HEK293T (cell line): Measurements from ENCODE around the gene ABTB1.
A peak's percentile ranks its signal among the peaks of the same experiment; 100 is the strongest.

Source experiments
- CTCF ChIA-PET: fragments of 350-600 bp; formaldehyde crosslinking; extraction: SDS; loops from one replicate; lab custom pipeline; 2021; ENCODE audit warnings: antibody characterized with exemption, inconsistent platforms; lab: Yijun Ruan, JAX
- POLR2A ChIA-PET: fragments of 350-600 bp; formaldehyde crosslinking; extraction: SDS; loops from one replicate; lab custom pipeline; 2020; ENCODE audit warnings: antibody characterized with exemption, inconsistent platforms; lab: Yijun Ruan, JAX
- DNase-seq: peaks from one replicate; pipeline ENCODE4 v3.0.0; 2012; ENCODE audit warnings: mixed read lengths; ENCODE audit errors: extremely low spot score
- ARNT ChIP-seq: fragments of 450-650 bp; IDR thresholded peaks from 2 replicates; pipeline ENCODE4 v1.6.1; 2017; ENCODE audit warnings: mild to moderate bottlenecking
- BHLHE40 ChIP-seq: fragments of 450-650 bp; IDR thresholded peaks from 2 replicates; pipeline ENCODE4 v1.6.1; 2016; ENCODE audit warnings: mild to moderate bottlenecking, moderate library complexity, borderline replicate concordance
- CTBP1 ChIP-seq: fragments of 450-650 bp; IDR thresholded peaks from 2 replicates; pipeline ENCODE4 v1.6.1; 2016; ENCODE audit warnings: borderline replicate concordance
- ELF4 ChIP-seq: fragments of 450-650 bp; IDR thresholded peaks from 2 replicates; pipeline ENCODE4 v1.6.1; 2017; ENCODE audit warnings: antibody characterized with exemption
- FOXA1 ChIP-seq: fragments of 450-650 bp; IDR thresholded peaks from 2 replicates; pipeline ENCODE4 v1.6.1; 2016; ENCODE audit warnings: mild to moderate bottlenecking
- FOXK2 ChIP-seq: fragments of 450-650 bp; IDR thresholded peaks from 2 replicates; pipeline ENCODE4 v1.6.1; 2016; ENCODE audit warnings: mild to moderate bottlenecking
- FOXM1 ChIP-seq: fragments of 450-650 bp; IDR thresholded peaks from 2 replicates; pipeline ENCODE4 v1.6.1; 2017; ENCODE audit warnings: mild to moderate bottlenecking, borderline replicate concordance
- HDGF ChIP-seq: fragments of 450-650 bp; IDR thresholded peaks from 2 replicates; pipeline ENCODE4 v1.6.1; 2017; ENCODE audit warnings: antibody characterized with exemption, borderline replicate concordance
- L3MBTL2 ChIP-seq: fragments of 450-650 bp; conservative IDR thresholded peaks from 2 replicates; pipeline ENCODE4 v1.6.1; 2016; ENCODE audit warnings: mild to moderate bottlenecking
- LEF1 ChIP-seq: fragments of 450-650 bp; IDR thresholded peaks from 2 replicates; pipeline ENCODE4 v1.6.1; 2017; ENCODE audit warnings: mild to moderate bottlenecking, borderline replicate concordance
- NFRKB ChIP-seq: fragments of 450-650 bp; IDR thresholded peaks from 2 replicates; pipeline ENCODE4 v1.6.1; 2016; ENCODE audit warnings: mild to moderate bottlenecking, moderate library complexity
- SP1 ChIP-seq: fragments of 450-650 bp; IDR thresholded peaks from 2 replicates; pipeline ENCODE4 v1.6.1; 2017
- SUZ12 ChIP-seq: fragments of 450-650 bp; IDR thresholded peaks from 2 replicates; pipeline ENCODE4 v1.6.1; 2016; ENCODE audit warnings: mild to moderate bottlenecking
- TARDBP ChIP-seq: fragments of 450-650 bp; IDR thresholded peaks from 2 replicates; pipeline ENCODE4 v1.6.1; 2016
- ZNF384 ChIP-seq: fragments of 450-650 bp; IDR thresholded peaks from 2 replicates; pipeline ENCODE4 v1.6.1; 2016
- TF ChIP-seq, protein P1 (sequence below): fragments of 450-650 bp; IDR thresholded peaks from 2 replicates; pipeline ENCODE4 v1.6.1; 2016

The ABTB1 gene

DNA sequence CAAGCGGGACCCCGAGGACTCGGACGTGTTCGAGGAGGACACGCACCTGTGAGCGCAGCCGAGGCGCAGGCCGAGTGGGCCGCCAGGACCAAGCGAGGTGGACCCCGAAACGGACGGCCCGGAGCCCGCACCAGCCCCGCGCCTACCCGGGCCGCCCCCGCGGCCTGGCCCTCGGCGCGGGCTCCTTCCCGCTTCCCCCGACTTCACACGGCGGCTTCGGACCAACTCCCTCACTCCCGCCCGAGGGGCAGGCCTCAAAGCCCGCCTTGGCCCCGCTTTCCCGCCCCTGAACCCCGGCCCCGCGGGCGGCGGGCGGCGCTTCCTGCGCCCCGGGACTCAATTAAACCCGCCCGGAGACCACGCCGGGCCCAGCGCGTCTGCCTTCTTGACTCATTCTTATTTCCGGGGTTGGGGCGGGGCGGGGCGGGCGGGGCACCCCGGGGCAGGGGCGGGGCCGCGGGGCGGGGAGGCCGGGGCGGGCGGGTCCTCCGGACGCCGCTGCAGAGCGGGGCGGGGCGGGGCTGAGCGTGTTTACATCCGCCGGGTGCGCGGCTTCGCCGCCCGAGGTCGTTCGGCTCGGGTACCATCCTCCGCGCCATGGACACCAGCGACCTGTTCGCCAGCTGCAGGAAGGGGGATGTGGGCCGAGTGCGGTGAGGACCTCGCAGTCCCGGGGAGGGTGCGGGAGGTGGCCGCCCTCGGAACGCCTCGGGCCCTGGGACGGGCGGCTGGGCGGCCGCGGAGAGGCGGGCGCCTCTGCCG lies at the start of gene ABTB1:
Gene ABTB1, plus strand, starts transcription at position 524 of the 762 bp plus-strand sequence. Its CDS starts 74 bp downstream, at position 598.
- POLR2A ChIA-PET = interaction anchor here (0.6 to 1.1 kb wide), 2 partner anchors 20 to 37 kb away, joined by 3 read pairs; no protein-coding TSS in a partner anchor
- CTCF ChIA-PET = interaction anchor here (1.1 kb wide), 1 partner anchor 24 kb away, joined by 8 read pairs; no protein-coding TSS in a partner anchor
- DNase-seq = peak; percentile 93
- no peak for TF ChIP-seq LEF1
- TF ChIP-seq FOXA1 = no peak
- TF ChIP-seq L3MBTL2 = 0 out of 2 replicates have a peak, but pooled peaks have one; percentile 20
- no peak for TF ChIP-seq TARDBP

DNA sequence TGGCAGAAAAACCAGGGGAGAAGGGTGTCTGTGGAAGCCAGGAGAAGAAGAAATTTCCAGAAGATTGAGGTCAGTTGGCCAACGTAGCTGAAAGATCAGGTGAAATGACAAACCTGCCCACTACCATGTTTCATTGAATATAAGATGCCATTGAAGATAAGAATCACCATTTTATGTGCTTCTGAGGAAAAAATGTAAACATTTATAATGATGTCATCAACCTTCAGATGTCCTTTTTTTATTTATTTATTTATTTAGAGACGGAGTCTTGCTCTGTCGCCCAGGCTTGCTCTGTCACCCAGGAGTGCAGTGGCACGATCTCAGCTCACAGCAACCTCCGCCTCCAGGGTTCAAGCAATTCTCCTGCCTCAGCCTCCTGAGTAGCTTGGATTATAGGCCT lies 48.7 kb upstream of the ABTB1 start:
- DNase-seq = no peak

DNA sequence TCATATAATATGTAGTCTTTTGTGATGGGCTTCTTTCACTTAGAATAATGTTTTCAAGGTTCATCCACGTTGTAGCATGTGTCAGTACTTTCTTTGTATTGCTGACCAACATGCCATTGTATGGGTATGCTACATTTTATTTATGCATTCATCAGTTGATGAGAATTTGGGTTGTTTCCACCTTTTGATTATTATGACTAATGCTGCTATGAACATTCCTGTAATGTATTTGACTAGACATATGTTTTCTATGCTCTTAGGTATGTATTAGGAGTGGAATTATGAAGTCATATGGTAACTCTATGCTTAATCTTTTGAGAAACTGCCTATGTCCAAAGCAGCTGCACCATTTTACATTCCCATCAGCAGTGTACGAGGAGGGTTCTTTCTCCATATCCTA lies 46.9 kb upstream of the ABTB1 start:
- POLR2A ChIA-PET = no interaction called here
- TF ChIP-seq FOXK2 (no peak), ARNT (no peak), BHLHE40 (no peak), CTBP1 (no peak), L3MBTL2 (no peak), SP1 (no peak), ELF4 (no peak), SUZ12 (no peak), TARDBP (no peak), ZNF384 (no peak)
- no peak for DNase-seq
- CTCF ChIA-PET = no interaction called here

More for the DNA sequence above, 48.7 kb upstream of the ABTB1 start:
- CTCF ChIA-PET = interaction anchor here (0.7 kb wide), 1 partner anchor 795 kb away, joined by 3 read pairs; no protein-coding TSS in a partner anchor
- TF ChIP-seq ZNF384 (no peak), ARNT (no peak), FOXK2 (no peak), CTBP1 (no peak), SP1 (no peak), TARDBP (no peak), FOXM1 (no peak), BHLHE40 (no peak), NFRKB (no peak), LEF1 (no peak), SUZ12 (no peak), ELF4 (no peak), L3MBTL2 (no peak), HDGF (no peak), FOXA1 (no peak)
- TF ChIP-seq, protein P1, sequence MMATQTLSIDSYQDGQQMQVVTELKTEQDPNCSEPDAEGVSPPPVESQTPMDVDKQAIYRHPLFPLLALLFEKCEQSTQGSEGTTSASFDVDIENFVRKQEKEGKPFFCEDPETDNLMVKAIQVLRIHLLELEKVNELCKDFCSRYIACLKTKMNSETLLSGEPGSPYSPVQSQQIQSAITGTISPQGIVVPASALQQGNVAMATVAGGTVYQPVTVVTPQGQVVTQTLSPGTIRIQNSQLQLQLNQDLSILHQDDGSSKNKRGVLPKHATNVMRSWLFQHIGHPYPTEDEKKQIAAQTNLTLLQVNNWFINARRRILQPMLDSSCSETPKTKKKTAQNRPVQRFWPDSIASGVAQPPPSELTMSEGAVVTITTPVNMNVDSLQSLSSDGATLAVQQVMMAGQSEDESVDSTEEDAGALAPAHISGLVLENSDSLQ = no peak
- POLR2A ChIA-PET = no interaction called here

DNA sequence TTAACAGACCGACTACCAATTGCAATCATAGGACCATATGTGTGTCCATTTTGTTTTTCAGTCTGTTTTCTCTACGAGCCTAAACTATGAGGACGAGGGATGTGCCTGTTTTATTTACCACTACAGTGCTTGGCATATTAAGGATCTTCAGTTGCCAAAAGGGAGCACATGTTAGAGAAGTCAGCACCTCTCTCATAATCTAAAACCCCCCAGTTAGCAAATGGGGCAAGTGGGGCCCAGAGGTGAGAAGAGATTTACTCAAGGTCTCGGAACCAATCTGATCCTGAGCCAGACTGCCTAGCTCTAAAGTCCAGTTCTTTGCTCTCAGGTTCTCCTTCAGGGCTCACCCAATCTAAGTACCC lies 44.3 kb upstream of the ABTB1 start:
- POLR2A ChIA-PET = no interaction called here
- no peak for DNase-seq
- TF ChIP-seq L3MBTL2 (no peak), BHLHE40 (no peak), ELF4 (no peak), SUZ12 (no peak), TARDBP (no peak), ZNF384 (no peak)
- TF ChIP-seq, protein P1 = no peak
- CTCF ChIA-PET = no interaction called here

DNA sequence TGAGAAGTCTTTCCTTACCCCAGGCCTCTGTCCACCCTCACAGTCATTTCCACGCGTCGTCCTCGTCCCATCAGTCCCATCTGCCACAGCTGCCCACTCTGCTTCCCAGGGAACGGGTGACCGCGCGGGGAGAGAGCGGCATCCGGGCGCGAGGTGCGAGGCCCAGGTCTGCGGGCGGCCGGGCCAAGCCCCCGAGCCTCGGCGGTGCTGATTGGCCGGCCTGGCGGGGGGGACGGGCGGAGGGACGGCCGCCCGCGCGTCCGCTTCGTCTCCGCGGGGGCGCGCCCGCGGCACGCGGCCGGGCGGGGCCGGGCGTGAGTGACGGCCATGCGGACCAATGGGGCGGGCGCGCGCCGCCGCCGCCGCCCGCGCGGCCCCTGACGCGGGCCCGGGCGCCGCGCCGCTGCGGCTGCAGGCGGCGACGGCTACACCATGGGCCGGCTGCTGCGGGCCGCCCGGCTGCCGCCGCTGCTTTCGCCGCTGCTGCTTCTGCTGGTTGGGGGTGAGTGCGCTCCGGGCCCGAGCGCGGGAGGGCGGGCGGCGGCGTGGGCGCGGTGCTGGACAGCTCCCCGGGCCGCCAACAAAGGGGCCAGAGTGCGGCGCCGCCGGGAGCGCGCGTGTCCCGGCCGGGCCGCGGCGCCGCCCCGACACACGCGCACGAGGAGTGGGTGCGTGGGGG lies 43.8 kb upstream of the ABTB1 start, which contains the start of gene PODXL2:
Gene PODXL2, plus strand, starts transcription at position 398 of the 679 bp plus-strand sequence. Its CDS starts 35 bp downstream, at position 433.
- TF ChIP-seq TARDBP = no peak
- peak; percentile 100 for TF ChIP-seq L3MBTL2
- ChIA-PET CTCF (no interaction called here), POLR2A (no interaction called here)
- peak; percentile 93 for DNase-seq

DNA sequence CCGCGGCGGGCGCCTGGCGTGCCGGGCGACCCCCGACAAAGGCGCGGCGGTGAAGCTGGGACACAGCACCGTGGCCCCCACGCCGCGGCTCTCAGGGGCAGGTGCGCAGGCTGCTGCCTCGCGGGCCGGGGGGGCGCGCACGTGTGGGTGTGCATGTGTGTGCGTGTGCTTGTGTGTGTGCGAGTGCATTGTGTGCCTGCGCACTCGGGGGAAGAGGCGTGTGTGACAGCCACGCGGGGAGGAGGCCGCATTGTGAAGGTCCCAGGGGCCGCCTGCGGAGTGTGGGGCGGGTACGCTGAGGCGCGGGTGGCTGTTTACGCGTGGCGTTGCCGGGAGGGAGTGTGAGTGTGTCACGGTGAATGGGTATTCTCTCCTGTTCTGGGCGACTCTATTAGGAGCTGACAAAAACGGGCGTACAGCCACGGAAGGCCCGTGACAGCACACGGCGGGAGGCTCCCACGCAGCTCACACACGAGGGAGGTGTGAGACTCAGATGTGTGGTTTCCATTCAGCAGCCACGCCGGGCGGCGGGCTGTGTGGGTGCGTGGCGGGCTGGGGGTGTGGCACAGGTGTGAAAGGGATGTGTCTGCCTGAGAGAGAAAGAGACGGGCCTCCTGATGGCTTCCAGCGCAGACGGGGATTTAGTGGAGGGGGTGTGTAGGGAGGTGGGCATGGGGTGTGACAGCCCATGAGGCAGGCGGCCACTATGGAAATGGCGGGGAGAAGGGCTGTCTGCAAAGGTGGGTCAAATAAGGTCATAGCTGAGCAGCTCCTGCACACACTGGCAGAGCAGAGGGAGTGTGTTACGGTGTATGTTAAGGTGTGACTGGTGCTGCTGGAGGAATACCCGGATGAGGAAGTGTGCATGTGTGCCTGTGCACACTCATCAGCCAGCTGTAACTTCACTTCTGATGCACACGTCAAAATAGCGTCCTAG lies 43.0 kb upstream of the ABTB1 start:
- ChIA-PET POLR2A (interaction anchor here (0.6 to 0.9 kb wide), 2 partner anchors 10 to 33 kb away, joined by 3 read pairs; no protein-coding TSS in a partner anchor), CTCF (no interaction called here)
- peak; percentile 20 for DNase-seq
- peak; percentile 68 for TF ChIP-seq L3MBTL2
- no peak for TF ChIP-seq ZNF384
